PC-3 (cell line): Measurements from ENCODE around the gene BACH2. TPM values are rescaled to one million over a fixed set of nuclear protein-coding genes. Genes with fewer than 3 reads are reported as not detected.

ENCODE experiments used
- ATAC-seq: fragments of 200-7000 bp; cut with Tn5 transposase; 2 replicates; pipeline ENCODE4 v1.9.1; 2020; ENCODE audit warnings: mild to moderate bottlenecking, moderate library complexity
- BruUV-seq: library from RNA; stranded (reverse); fragments of 400-500 nt; replicated peaks from 2 replicates; lab custom pipeline; 2021; lab: Mats Ljungman, UMichigan
- CTCF ChIA-PET: fragments of 300-600 bp; sonication (Branson Sonifier 250); formaldehyde crosslinking; loops from one replicate; lab custom pipeline; 2022; ENCODE audit warnings: antibody characterized with exemption; lab: Charles Lee
- POLR2A ChIA-PET: fragments of 300-600 bp; sonication (Branson Sonifier 250); formaldehyde crosslinking; loops from one replicate; lab custom pipeline; 2022; ENCODE audit warnings: antibody characterized with exemption; ENCODE audit not compliant: unreplicated experiment; lab: Charles Lee
- DNase-seq: peaks from one replicate; pipeline ENCODE4 v3.0.0-alpha.2; 2015
- H2AFZ ChIP-seq: fragments of 300-600 bp; sonication (generic); 2 replicates; pipeline ENCODE4 v1.6.0; 2016; ENCODE audit warnings: antibody characterized with exemption, low read length
- H3F3A ChIP-seq: fragments of 300-600 bp; sonication (generic); one replicate; pipeline ENCODE4 v1.6.0; 2017; ENCODE audit warnings: antibody characterized with exemption, low read length, control low read depth, mild to moderate bottlenecking; ENCODE audit not compliant: unreplicated experiment
- H3K27ac ChIP-seq: fragments of 300-600 bp; sonication (generic); 2 replicates; pipeline ENCODE4 v1.5.1; 2016; ENCODE audit warnings: mild to moderate bottlenecking, low read length
- H3K27me3 ChIP-seq: fragments of 300-600 bp; sonication (generic); 2 replicates; pipeline ENCODE4 v1.6.1; 2016; ENCODE audit warnings: low read length, mixed read lengths
- H3K36me3 ChIP-seq: fragments of 300-600 bp; sonication (generic); 2 replicates; pipeline ENCODE4 v1.6.1; 2016; ENCODE audit warnings: low read depth, mixed run types, low read length, mixed read lengths
- H3K4me1 ChIP-seq: fragments of 300-600 bp; sonication (generic); 2 replicates; pipeline ENCODE4 v1.5.1; 2016; ENCODE audit warnings: low read length; ENCODE audit not compliant: insufficient read depth
- H3K4me2 ChIP-seq: fragments of 300-600 bp; sonication (generic); 2 replicates; pipeline ENCODE4 v1.6.0; 2016; ENCODE audit warnings: low read length
- H3K4me3 ChIP-seq: fragments of 300-600 bp; sonication (generic); 2 replicates; pipeline ENCODE4 v1.5.1; 2016; ENCODE audit warnings: mild to moderate bottlenecking, low read length, mixed read lengths
- H3K79me2 ChIP-seq: fragments of 300-600 bp; sonication (generic); 2 replicates; pipeline ENCODE4 v1.6.1; 2017; ENCODE audit warnings: low read length, mixed read lengths
- H3K9ac ChIP-seq: fragments of 300-600 bp; sonication (generic); 2 replicates; pipeline ENCODE4 v1.6.0; 2016; ENCODE audit warnings: mild to moderate bottlenecking, low read length
- H3K9me2 ChIP-seq: fragments of 300-600 bp; sonication (generic); replicated peaks from 2 replicates; pipeline ENCODE4 v1.6.1; 2016; ENCODE audit warnings: mixed run types, low read length, mixed read lengths
- H3K9me3 ChIP-seq: fragments of 300-600 bp; sonication (generic); 2 replicates; pipeline ENCODE4 v1.6.1; 2016; ENCODE audit warnings: low read length, mixed read lengths
- H4K20me1 ChIP-seq: fragments of 300-600 bp; sonication (generic); 2 replicates; pipeline ENCODE4 v1.6.1; 2016; ENCODE audit warnings: low read length, mixed read lengths
- EZH2 ChIP-seq: fragments of 300-600 bp; sonication (generic); IDR thresholded peaks from one replicate; pipeline ENCODE4 v1.6.1; 2017; ENCODE audit warnings: antibody characterized with exemption, mild to moderate bottlenecking, low read length; ENCODE audit not compliant: unreplicated experiment
- EZH2phosphoT487 ChIP-seq: fragments of 300-600 bp; sonication (generic); IDR thresholded peaks from 2 replicates; pipeline ENCODE4 v1.6.1; 2018; ENCODE audit warnings: mild to moderate bottlenecking, antibody characterized with exemption, low read length, borderline replicate concordance
- intact Hi-C: fragments of 100-400 bp; cut with micrococcal nuclease; formaldehyde crosslinking; loops from 2 replicates; pipeline ENCODE4 v1.9.0; 2023
- total RNA-seq: library from RNA; depleted of rRNA; stranded (reverse); fragments of >200 nt; gene quantifications from 2 replicates; pipeline ENCODE4 v1.2.3, GENCODE V29; 2014
- TF ChIP-seq, protein P1 (sequence below): fragments of 300-600 bp; sonication (generic); conservative IDR thresholded peaks from 2 replicates; pipeline ENCODE4 v1.5.1; 2017; ENCODE audit warnings: antibody characterized with exemption, low read depth, mild to moderate bottlenecking, low read length

Gene BACH2
- total RNA-seq, 1 experiment from 2014 or later: 7.0 TPM

DNA sequence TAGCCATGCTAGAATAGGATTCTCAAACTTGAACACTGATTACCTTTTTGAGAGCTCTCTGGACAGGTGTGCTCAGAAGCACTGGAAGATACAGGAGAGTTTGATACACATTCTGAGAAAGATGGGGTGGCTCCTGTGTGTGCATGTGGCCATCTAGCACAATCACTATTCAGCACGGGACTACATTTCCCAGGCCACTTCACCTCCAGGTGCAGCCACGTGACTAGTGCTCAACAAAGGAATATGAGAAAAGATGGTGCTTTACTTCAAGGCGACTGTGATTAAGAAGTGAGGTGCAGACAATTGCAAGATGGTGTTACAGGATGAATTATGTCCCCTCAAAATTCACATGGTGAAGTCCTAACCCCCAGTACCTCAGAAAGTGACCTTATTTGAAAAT is 103.8 kb downstream of the BACH2 start:
- no peaks in the 10 kb centered on the region for H3K36me3 ChIP-seq
- intact Hi-C loops: no loop called here
- TF ChIP-seq EZH2phosphoT487: no peak
- TF ChIP-seq EZH2: no peak
- TF ChIP-seq, protein P1, sequence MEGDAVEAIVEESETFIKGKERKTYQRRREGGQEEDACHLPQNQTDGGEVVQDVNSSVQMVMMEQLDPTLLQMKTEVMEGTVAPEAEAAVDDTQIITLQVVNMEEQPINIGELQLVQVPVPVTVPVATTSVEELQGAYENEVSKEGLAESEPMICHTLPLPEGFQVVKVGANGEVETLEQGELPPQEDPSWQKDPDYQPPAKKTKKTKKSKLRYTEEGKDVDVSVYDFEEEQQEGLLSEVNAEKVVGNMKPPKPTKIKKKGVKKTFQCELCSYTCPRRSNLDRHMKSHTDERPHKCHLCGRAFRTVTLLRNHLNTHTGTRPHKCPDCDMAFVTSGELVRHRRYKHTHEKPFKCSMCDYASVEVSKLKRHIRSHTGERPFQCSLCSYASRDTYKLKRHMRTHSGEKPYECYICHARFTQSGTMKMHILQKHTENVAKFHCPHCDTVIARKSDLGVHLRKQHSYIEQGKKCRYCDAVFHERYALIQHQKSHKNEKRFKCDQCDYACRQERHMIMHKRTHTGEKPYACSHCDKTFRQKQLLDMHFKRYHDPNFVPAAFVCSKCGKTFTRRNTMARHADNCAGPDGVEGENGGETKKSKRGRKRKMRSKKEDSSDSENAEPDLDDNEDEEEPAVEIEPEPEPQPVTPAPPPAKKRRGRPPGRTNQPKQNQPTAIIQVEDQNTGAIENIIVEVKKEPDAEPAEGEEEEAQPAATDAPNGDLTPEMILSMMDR: no peak
- DNase-seq: no peak
- no peaks in the 10 kb centered on the region for H3K79me2 ChIP-seq
- H3K27ac ChIP-seq: no peak overlapping the region
- H3K4me2 ChIP-seq: no peak overlapping the region
- H3K4me3 ChIP-seq: no peak overlapping the region
- H3K9me2 ChIP-seq: no peaks in the 10 kb centered on the region
- no peak overlapping the region for H3K9ac ChIP-seq
- peaks cover 6% of the 10 kb centered on the region; the same call in 1 of the 2 replicates for H3K4me1 ChIP-seq
- H3F3A ChIP-seq: no peaks in the 10 kb centered on the region
- BruUV-seq: no TSS peak
- ChIA-PET CTCF (no interaction called here), POLR2A (no interaction called here)
- H2AFZ ChIP-seq: no peak overlapping the region
- ATAC-seq: no peak
- no peaks in the 10 kb centered on the region for H3K9me3 ChIP-seq
- no peaks in the 10 kb centered on the region for H4K20me1 ChIP-seq
- no peaks in the 10 kb centered on the region for H3K27me3 ChIP-seq

DNA sequence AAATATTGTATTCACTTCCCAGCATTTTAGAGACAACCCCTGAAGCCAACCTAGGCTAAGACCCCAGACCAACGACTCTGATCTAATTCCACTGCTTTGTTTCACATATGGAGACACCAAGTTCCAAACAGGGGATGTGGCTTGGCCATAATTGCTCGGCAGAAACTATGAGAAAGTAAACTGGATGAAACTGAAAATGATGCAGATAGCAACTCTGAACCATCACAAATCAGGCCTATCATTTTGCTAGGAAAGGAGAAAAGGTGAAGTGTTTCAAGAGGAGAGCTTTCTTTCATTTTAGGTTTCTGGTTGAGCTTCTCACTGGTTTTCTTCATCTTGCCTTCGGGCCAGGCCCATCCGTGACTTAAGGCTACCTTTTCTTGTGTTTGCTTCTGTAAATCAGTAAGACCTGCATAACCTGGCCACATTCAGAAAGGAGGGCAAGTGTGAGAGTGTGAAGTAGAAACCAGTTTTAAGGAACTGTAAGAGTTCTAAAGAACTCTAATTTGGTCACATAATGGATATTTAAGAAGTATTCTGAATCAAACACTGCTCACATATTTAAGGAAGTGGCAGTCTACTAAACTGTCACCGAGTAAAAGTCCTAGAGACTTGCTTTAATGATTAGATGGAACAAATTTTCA is 105.8 kb downstream of the BACH2 start:
- no peak overlapping the region for H2AFZ ChIP-seq
- no peak overlapping the region for H3K4me2 ChIP-seq
- no peaks in the 10 kb centered on the region for H3K27me3 ChIP-seq
- H3K9me3 ChIP-seq: no peaks in the 10 kb centered on the region
- ChIA-PET POLR2A (no interaction called here), CTCF (no interaction called here)
- no peaks in the 10 kb centered on the region for H3K36me3 ChIP-seq
- no TSS peak for BruUV-seq
- no peaks in the 10 kb centered on the region for H3F3A ChIP-seq
- ATAC-seq (no peak), DNase-seq (no peak)
- no peak overlapping the region for H3K27ac ChIP-seq
- no peak overlapping the region for H3K4me3 ChIP-seq
- TF ChIP-seq EZH2phosphoT487 (no peak), EZH2 (no peak)
- TF ChIP-seq, protein P1: no peak
- H4K20me1 ChIP-seq: no peaks in the 10 kb centered on the region
- intact Hi-C loops: no loop called here
- H3K4me1 ChIP-seq: peaks cover 9% of the 10 kb centered on the region; the same call in 1 of the 2 replicates
- no peak overlapping the region for H3K9ac ChIP-seq
- no peaks in the 10 kb centered on the region for H3K79me2 ChIP-seq
- H3K9me2 ChIP-seq: no peaks in the 10 kb centered on the region

DNA sequence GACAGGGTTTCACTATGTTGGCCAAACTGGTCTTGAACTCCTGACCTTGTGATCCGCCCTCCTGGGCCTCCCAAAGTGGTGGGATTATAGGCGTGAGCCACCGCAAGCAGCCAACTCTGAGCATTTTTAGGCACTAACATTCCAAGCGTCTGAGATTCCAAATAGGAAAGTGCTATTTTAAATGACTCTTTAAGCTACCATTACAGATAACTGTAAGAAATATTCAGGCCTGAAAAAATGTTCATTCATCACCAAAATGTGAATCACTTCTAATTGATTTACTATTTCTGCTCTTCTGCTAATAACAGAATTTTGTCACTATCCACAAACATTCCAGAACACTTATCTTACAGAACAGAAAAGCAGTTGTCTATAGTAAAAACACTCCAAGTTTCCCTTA is 106.5 kb downstream of the BACH2 start:
- no peaks in the 10 kb centered on the region for H3K9me2 ChIP-seq
- no peak overlapping the region for H3K9ac ChIP-seq
- ATAC-seq (no peak), DNase-seq (no peak)
- peaks cover 9% of the 10 kb centered on the region; the same call in 1 of the 2 replicates for H3K4me1 ChIP-seq
- no peaks in the 10 kb centered on the region for H3K9me3 ChIP-seq
- H3K4me2 ChIP-seq: no peak overlapping the region
- no peak overlapping the region for H3K27ac ChIP-seq
- no TSS peak for BruUV-seq
- TF ChIP-seq, protein P1: no peak
- no peaks in the 10 kb centered on the region for H4K20me1 ChIP-seq
- no peaks in the 10 kb centered on the region for H3K27me3 ChIP-seq
- no peaks in the 10 kb centered on the region for H3K79me2 ChIP-seq
- H2AFZ ChIP-seq: no peak overlapping the region
- ChIA-PET POLR2A (no interaction called here), CTCF (no interaction called here)
- no peaks in the 10 kb centered on the region for H3K36me3 ChIP-seq
- H3F3A ChIP-seq: no peaks in the 10 kb centered on the region
- no peak overlapping the region for H3K4me3 ChIP-seq
- intact Hi-C loops: no loop called here
